SH-SY5Y (cell line): ENCODE results near the gene SORCS1.

Experiments
- GATA2 ChIP-seq: IDR thresholded peaks from 2 replicates; pipeline ENCODE4 v1.6.1; 2011; ENCODE audit warnings: mild to moderate bottlenecking, low read depth, low read length
- GATA3 ChIP-seq: IDR thresholded peaks from 2 replicates; pipeline ENCODE4 v1.6.1; 2011; ENCODE audit warnings: low read depth, mild to moderate bottlenecking, low read length, moderate library complexity

- TF ChIP-seq GATA2 (no peak), GATA3 (no peak)
Measured at GRCh38 chr10:107013258-107014006, 151.1 kb downstream of the SORCS1 start.
